Measurements from ENCODE around the gene SYNE1. TPM values are rescaled to one million over a fixed set of nuclear protein-coding genes. Genes with fewer than 3 reads are reported as not detected.

Gene SYNE1
- total RNA-seq, 1 donor from 2014 or later: 233 TPM

DNA sequence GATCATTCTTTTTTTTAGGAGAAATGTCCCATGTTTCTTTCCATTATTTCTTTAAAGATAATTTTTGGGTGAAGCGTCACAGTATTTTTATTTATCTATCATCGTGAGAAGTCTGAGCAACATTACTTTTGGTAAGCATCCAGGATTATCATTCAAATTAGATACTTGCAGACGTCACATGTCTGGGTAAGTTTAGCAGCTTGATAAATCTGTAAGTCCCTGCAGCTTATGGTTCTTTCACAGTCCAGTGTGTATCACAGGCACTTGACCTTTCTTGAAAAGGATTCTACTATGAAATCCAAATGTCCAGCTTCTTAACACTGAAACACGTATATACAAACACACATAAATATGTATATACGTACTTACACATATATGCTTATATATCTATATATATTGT, 470.3 kb downstream of the SYNE1 start:
- TF ChIP-seq, protein P1, sequence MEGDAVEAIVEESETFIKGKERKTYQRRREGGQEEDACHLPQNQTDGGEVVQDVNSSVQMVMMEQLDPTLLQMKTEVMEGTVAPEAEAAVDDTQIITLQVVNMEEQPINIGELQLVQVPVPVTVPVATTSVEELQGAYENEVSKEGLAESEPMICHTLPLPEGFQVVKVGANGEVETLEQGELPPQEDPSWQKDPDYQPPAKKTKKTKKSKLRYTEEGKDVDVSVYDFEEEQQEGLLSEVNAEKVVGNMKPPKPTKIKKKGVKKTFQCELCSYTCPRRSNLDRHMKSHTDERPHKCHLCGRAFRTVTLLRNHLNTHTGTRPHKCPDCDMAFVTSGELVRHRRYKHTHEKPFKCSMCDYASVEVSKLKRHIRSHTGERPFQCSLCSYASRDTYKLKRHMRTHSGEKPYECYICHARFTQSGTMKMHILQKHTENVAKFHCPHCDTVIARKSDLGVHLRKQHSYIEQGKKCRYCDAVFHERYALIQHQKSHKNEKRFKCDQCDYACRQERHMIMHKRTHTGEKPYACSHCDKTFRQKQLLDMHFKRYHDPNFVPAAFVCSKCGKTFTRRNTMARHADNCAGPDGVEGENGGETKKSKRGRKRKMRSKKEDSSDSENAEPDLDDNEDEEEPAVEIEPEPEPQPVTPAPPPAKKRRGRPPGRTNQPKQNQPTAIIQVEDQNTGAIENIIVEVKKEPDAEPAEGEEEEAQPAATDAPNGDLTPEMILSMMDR (IDR thresholded peaks at IDR 0.05): no peak
- no peak for DNase-seq (ENCODE audit: low spot score in 2 of 2)
- Histone ChIP-seq H3K27me3 (no peaks in the 10 kb centered on the region), H3K4me3 (no peak overlapping the region), H3K36me3 (peaks cover 25 to 26% of the 10 kb centered on the region in 2 donors), H3K27ac (no peak overlapping the region), H3K9me3 (no peaks in the 10 kb centered on the region), H3K4me1 (peaks cover 0 to 5% of the 10 kb centered on the region in 2 donors)
- intact Hi-C loops (cut with DNase I): no loop called here

DNA sequence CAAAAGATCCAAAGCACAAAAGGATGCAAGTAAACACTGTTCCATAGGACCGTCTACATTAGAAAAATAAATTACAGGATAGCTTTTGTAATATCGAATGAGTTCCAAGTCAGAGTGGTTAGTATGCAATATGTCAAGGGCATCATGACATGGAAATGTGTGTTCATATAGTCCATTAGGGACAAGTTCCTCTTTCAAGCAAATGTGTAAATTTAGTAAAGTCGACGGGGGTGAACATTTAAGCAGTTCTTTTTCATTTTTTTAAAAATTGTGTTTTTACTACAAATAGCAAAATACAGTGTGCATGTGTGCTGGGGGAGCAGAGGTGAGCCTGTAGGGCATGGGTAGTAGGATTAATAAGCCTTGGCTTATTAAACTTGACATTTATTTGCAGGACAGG, 470.7 kb downstream of the SYNE1 start:
- Histone ChIP-seq H3K4me3 (no peak overlapping the region), H3K4me1 (peaks cover 0 to 5% of the 10 kb centered on the region in 2 donors), H3K9me3 (no peaks in the 10 kb centered on the region), H3K27me3 (no peaks in the 10 kb centered on the region), H3K36me3 (peaks cover 26 to 27% of the 10 kb centered on the region in 2 donors), H3K27ac (no peak overlapping the region)
- intact Hi-C loops (cut with DNase I): no loop called here
- DNase-seq (ENCODE audit: low spot score in 2 of 2): no peak
- TF ChIP-seq, protein P1 (IDR thresholded peaks at IDR 0.05): no peak

DNA sequence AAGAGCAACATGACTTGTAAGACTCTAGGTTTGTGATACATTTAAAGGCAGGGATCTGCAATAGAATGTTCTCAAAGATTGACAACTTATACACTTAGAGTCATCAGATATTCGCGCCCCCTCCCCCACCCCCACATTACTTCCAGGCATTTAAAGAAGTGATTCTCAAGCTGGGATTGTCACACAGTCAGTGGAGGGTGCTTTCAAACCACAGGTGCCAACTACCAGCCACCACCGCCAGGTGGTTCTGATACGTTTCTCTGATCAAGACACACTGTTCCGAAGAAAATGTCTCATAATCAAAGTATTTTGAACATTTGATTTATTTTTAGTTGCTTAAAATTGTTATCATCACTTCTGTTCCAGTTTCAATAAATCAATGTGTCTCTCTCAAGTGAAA, 472.2 kb downstream of the SYNE1 start:
- H3K4me1 ChIP-seq: peaks cover 0 to 5% of the 10 kb centered on the region in 2 donors
- intact Hi-C loops (cut with DNase I): no loop called here

DNA sequence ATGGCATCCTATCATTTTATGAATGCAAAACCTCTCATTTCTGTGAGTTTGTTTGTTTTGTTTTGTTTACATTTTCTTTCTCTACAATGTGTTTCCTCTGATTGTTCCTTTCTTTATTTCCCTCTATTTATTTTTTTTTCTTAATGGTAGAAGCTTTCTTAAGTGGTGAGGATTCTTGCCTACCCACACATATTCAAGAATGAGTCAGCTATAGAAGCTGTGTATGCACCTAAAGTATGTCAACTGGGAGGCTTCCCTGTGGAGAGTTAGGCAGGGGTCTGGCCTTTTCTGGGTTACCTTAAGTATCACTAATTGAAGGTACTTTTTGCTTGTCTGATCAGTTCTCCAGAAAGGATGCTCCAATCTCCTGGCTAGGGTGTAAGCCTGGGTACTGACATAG, 475.7 kb downstream of the SYNE1 start:
- Histone ChIP-seq H3K27me3 (no peaks in the 10 kb centered on the region), H3K36me3 (peaks cover 31 to 36% of the 10 kb centered on the region in 2 donors), H3K4me1 (no peaks in the 10 kb centered on the region), H3K27ac (no peak overlapping the region), H3K4me3 (no peak overlapping the region), H3K9me3 (no peaks in the 10 kb centered on the region)
- DNase-seq (ENCODE audit: low spot score in 2 of 2): no peak
- TF ChIP-seq, protein P1 (IDR thresholded peaks at IDR 0.05): no peak
- intact Hi-C loops (cut with DNase I): no loop called here

More for the DNA sequence above, 472.2 kb downstream of the SYNE1 start:
- DNase-seq (ENCODE audit: low spot score in 2 of 2): no peak
- no peaks in the 10 kb centered on the region for H3K9me3 ChIP-seq
- H3K36me3 ChIP-seq: peaks cover 24% of the 10 kb centered on the region in 2 donors
- TF ChIP-seq, protein P1 (IDR thresholded peaks at IDR 0.05): no peak
- H3K27me3 ChIP-seq: no peaks in the 10 kb centered on the region
- no peak overlapping the region for H3K27ac ChIP-seq
- H3K4me3 ChIP-seq: no peak overlapping the region

DNA sequence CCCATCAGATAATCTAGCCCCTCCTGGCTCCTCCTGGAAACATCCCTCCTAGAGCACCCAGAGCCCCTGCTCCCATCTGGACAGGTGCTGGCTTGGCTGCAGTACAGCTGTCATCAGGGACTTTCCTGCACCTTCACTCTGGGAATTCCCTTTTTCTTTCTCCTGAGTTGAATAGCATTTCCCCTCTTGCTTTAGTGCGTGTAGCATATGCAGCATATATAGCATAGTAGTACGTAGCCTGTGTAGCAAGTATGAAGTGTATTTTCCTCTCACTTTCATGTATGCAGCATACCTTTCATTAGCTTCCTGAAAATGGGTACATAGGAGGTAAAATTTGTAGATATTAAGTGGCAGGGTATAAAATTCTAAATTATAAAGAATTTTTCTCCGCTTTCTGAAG, 476.8 kb downstream of the SYNE1 start:
- TF ChIP-seq, protein P1 (IDR thresholded peaks at IDR 0.05): no peak
- intact Hi-C loops (cut with DNase I): no loop called here

DNA sequence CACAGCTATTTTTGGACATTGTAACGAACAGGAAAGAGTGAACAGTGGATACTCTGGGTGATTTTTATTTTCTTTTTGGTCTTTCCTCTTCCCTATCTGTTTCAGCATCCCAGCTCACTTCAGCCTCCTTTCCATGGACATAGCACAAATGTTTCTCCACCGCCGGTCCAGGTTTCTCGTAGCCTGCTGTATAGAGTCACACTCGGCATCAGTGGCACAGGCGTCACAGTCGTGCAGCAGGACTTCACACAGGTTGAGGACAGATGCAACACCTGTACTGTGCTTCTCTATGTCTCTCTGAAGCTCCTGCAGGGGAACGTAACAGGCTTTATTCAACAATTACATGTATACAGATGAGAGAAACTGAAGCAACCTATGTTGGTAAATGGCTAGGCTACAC, 481.4 kb downstream of the SYNE1 start:
- Histone ChIP-seq H3K36me3 (peaks cover 46 to 67% of the 10 kb centered on the region in 2 donors), H3K4me1 (no peaks in the 10 kb centered on the region), H3K27ac (no peak overlapping the region), H3K27me3 (no peaks in the 10 kb centered on the region), H3K4me3 (no peak overlapping the region), H3K9me3 (no peaks in the 10 kb centered on the region)
- no peak for DNase-seq (ENCODE audit: low spot score in 2 of 2)
- TF ChIP-seq, protein P1 (IDR thresholded peaks at IDR 0.05): no peak
- intact Hi-C loops (cut with DNase I): no loop called here

More for the DNA sequence above, 476.8 kb downstream of the SYNE1 start:
- DNase-seq (ENCODE audit: low spot score in 2 of 2): no peak
- H3K36me3 ChIP-seq: peaks cover 42 to 43% of the 10 kb centered on the region in 2 donors
- H3K9me3 ChIP-seq: no peaks in the 10 kb centered on the region
- no peaks in the 10 kb centered on the region for H3K4me1 ChIP-seq
- H3K27ac ChIP-seq: no peak overlapping the region
- H3K4me3 ChIP-seq: no peak overlapping the region
- H3K27me3 ChIP-seq: no peaks in the 10 kb centered on the region

All from ascending aorta (tissue), 2 donors.